ENCODE measurements around the gene PTDSS2.
"Not testable (repeated sequence)": the region's sequence is repeated elsewhere in the genome, so short reads cannot be mapped to it uniquely, and the experiment has no call there.

DNA sequence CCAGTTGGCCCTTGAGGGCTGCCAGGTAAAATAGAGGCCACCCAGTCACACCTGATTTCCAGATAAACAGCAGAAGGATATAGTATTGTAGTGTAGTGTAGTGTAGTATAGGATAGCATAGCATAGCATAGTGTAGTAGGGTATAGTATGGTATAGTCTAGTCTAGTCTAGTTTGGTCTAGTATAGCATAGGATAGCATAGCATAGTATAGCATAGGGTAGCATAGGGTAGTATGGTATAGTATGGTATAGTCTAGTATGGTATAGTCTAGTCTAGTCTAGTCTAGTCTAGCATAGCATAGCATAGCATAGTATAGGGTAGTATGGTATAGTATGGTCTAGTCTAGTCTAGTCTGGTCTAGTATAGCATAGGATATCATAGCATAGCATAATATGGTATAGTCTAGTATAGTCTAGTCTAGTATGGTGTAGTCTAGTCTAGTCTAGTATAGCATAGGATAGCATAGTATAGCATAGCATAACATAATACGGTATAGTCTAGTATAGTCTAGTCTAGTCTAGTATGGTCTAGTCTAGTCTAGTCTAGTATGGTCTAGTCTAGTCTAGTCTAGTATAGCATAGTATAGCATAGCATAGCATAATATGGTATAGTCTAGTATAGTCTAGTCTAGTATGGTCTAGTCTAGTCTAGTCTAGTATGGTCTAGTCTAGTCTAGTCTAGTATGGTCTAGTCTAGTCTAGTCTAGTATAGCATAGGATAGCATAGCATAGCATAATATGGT, 14.9 kb upstream of the PTDSS2 start:
- TF ChIP-seq, protein P1, sequence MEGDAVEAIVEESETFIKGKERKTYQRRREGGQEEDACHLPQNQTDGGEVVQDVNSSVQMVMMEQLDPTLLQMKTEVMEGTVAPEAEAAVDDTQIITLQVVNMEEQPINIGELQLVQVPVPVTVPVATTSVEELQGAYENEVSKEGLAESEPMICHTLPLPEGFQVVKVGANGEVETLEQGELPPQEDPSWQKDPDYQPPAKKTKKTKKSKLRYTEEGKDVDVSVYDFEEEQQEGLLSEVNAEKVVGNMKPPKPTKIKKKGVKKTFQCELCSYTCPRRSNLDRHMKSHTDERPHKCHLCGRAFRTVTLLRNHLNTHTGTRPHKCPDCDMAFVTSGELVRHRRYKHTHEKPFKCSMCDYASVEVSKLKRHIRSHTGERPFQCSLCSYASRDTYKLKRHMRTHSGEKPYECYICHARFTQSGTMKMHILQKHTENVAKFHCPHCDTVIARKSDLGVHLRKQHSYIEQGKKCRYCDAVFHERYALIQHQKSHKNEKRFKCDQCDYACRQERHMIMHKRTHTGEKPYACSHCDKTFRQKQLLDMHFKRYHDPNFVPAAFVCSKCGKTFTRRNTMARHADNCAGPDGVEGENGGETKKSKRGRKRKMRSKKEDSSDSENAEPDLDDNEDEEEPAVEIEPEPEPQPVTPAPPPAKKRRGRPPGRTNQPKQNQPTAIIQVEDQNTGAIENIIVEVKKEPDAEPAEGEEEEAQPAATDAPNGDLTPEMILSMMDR (IDR thresholded peaks at IDR 0.05): not testable (repeated sequence)
- not testable (repeated sequence) for TF ChIP-seq EP300 (IDR thresholded peaks at IDR 0.05); POLR2A (IDR thresholded peaks at IDR 0.05; ENCODE audit: low read depth)
